Measurements from ENCODE around the gene KRT71. TPM values are rescaled to one million over a fixed set of nuclear protein-coding genes. Genes with fewer than 3 reads are reported as not detected.

Gene KRT71
- total RNA-seq, 1 experiment from 2014 or later, result not detected

DNA sequence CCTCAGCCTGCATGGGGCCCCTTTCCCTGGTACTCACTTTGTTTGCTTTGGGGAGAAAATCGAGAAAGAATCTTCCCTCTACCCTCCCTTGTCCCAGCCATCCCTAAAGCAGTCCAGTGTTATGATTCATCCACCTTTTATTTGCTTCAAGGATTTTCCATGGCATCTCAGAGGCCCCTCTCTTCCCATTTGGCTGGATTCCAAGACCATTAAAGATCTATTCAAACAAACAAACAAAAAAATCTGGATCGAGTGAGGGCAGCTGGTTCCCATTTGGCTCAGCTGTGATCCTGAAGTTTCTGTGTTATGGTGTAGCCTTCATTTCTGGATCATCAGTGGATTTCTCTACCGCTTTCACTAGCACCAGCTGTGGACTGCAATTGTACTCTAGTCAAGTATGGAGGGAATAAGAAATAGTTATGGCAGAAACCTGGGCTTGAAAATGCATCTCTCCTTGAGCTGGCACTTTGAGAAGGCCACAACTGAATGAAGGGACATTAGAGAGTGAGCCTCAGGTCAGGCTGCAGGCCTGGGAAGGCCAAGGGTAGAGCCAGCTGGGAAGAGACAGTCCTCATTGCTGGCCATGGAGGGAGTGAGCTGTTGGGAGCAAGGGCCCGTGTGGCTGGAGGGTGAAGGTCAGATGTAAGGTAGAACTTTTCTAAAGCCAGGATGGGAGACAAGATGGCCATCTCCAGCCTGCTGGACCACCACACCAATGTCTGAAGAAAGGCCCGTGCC lies 13.7 kb downstream of the KRT71 start:
- H3K27ac ChIP-seq (ENCODE audit: low read depth, low read length), result no peak overlapping the region
- no peak overlapping the region for H2AFZ ChIP-seq (ENCODE audit: low read depth, low read length, poor library complexity, severe bottlenecking)
- H3K9me2 ChIP-seq (ENCODE audit: insufficient read depth), result no peaks in the 10 kb centered on the region
- CTCF ChIA-PET, result interaction anchor here (1.2 to 1.6 kb wide), 2 partner anchors 143 to 340 kb away, joined by 3 read pairs; no protein-coding TSS in a partner anchor
- POLR2A ChIA-PET, result no interaction called here
- H3K4me2 ChIP-seq (ENCODE audit: low read length), result peak overlapping the region; percentile 22
- intact Hi-C loops (cut with micrococcal nuclease), result no loop called here
- no peaks in the 10 kb centered on the region for H4K20me1 ChIP-seq (ENCODE audit: insufficient read depth)
- H3K27me3 ChIP-seq (ENCODE audit: insufficient read depth, low read length), result no peaks in the 10 kb centered on the region
- H3K36me3 ChIP-seq (ENCODE audit: control insufficient read depth in 1 of 2, insufficient read depth in 2 of 2, low read length in 2 of 2), result no peaks in the 10 kb centered on the region
- no peak for ATAC-seq
- no peak overlapping the region for H3K9ac ChIP-seq (ENCODE audit: low read length)
- peaks cover 13 to 18% of the 10 kb centered on the region in 2 experiments for H3K4me1 ChIP-seq (ENCODE audit: control insufficient read depth in 1 of 2, insufficient read depth in 2 of 2, low read length in 2 of 2)
- no peaks in the 10 kb centered on the region for H3K9me3 ChIP-seq (ENCODE audit: control insufficient read depth in 1 of 2, insufficient read depth in 1 of 2, low read depth in 1 of 2, low read length in 2 of 2)
- BruUV-seq (replicated peaks), result no TSS peak
- no peak overlapping the region for H3K4me3 ChIP-seq (replicated peaks in 1 of 2; ENCODE audit: low read depth in 1 of 2, low read length in 2 of 2)
- TF ChIP-seq YY1 (IDR thresholded peaks at IDR 0.05; ENCODE audit: extremely low read depth, insufficient replicate concordance, low read depth, low read length) (no peak), ATF3 (IDR thresholded peaks at IDR 0.05) (no peak), CBX3 (IDR thresholded peaks at IDR 0.05; ENCODE audit: low read depth) (no peak), EZH2 (IDR thresholded peaks at IDR 0.05) (no peak), SIN3A (IDR thresholded peaks at IDR 0.05; ENCODE audit: low read depth) (no peak), POLR2AphosphoS5 (IDR thresholded peaks at IDR 0.05; ENCODE audit: low read depth, low read length) (no peak), POLR2A (IDR thresholded peaks at IDR 0.05; ENCODE audit: borderline replicate concordance, extremely low read depth, insufficient read depth, insufficient read length) (no peak), ZFX (IDR thresholded peaks at IDR 0.05) (no peak), RAD21 (IDR thresholded peaks at IDR 0.05; ENCODE audit: low read depth) (no peak), TCF7L2 (IDR thresholded peaks at IDR 0.05; ENCODE audit: borderline replicate concordance, extremely low read depth, insufficient read depth, insufficient read length) (no peak), EGR1 (IDR thresholded peaks at IDR 0.05; ENCODE audit: low read depth) (no peak), EZH2phosphoT487 (IDR thresholded peaks at IDR 0.05; ENCODE audit: borderline replicate concordance) (no peak), JUND (IDR thresholded peaks at IDR 0.05) (no peak), CEBPB (IDR thresholded peaks at IDR 0.05; ENCODE audit: low read depth) (no peak), REST (IDR thresholded peaks at IDR 0.05; ENCODE audit: low read depth) (no peak), SP1 (IDR thresholded peaks at IDR 0.05; ENCODE audit: low read depth) (no peak), ELF1 (IDR thresholded peaks at IDR 0.05; ENCODE audit: borderline replicate concordance, low read depth) (no peak), CTCF (IDR thresholded peaks at IDR 0.05 in 2 of 3, conservative IDR thresholded peaks at IDR 0.05 in 1 of 3; ENCODE audit: borderline replicate concordance in 1 of 3, insufficient read depth in 1 of 3, low read depth in 2 of 3, low read length in 2 of 3) (no peak)
- TF ChIP-seq, protein P1, sequence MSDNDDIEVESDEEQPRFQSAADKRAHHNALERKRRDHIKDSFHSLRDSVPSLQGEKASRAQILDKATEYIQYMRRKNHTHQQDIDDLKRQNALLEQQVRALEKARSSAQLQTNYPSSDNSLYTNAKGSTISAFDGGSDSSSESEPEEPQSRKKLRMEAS (IDR thresholded peaks at IDR 0.05), result no peak
- TF ChIP-seq, protein P2, sequence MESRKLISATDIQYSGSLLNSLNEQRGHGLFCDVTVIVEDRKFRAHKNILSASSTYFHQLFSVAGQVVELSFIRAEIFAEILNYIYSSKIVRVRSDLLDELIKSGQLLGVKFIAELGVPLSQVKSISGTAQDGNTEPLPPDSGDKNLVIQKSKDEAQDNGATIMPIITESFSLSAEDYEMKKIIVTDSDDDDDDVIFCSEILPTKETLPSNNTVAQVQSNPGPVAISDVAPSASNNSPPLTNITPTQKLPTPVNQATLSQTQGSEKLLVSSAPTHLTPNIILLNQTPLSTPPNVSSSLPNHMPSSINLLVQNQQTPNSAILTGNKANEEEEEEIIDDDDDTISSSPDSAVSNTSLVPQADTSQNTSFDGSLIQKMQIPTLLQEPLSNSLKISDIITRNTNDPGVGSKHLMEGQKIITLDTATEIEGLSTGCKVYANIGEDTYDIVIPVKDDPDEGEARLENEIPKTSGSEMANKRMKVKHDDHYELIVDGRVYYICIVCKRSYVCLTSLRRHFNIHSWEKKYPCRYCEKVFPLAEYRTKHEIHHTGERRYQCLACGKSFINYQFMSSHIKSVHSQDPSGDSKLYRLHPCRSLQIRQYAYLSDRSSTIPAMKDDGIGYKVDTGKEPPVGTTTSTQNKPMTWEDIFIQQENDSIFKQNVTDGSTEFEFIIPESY (IDR thresholded peaks at IDR 0.05; ENCODE audit: extremely low read depth, insufficient replicate concordance, low read length), result no peak
- RAD21 ChIA-PET (ENCODE audit: low non-redundant PET in 1 of 2, low total read pairs in 2 of 2, uncharacterized antibody in 2 of 2, unreplicated experiment in 2 of 2), result no interaction called here
- no peak for DNase-seq (ENCODE audit: low read depth, low spot score)
- H3K79me2 ChIP-seq (ENCODE audit: insufficient read depth, low read length), result no peaks in the 10 kb centered on the region
